ENCODE results near the gene ACTRT3. TPM values are rescaled to one million over a fixed set of nuclear protein-coding genes. Genes with fewer than 3 reads are reported as not detected.

The ACTRT3 gene
- polyA plus RNA-seq, 1 experiment = 2.5 TPM

DNA sequence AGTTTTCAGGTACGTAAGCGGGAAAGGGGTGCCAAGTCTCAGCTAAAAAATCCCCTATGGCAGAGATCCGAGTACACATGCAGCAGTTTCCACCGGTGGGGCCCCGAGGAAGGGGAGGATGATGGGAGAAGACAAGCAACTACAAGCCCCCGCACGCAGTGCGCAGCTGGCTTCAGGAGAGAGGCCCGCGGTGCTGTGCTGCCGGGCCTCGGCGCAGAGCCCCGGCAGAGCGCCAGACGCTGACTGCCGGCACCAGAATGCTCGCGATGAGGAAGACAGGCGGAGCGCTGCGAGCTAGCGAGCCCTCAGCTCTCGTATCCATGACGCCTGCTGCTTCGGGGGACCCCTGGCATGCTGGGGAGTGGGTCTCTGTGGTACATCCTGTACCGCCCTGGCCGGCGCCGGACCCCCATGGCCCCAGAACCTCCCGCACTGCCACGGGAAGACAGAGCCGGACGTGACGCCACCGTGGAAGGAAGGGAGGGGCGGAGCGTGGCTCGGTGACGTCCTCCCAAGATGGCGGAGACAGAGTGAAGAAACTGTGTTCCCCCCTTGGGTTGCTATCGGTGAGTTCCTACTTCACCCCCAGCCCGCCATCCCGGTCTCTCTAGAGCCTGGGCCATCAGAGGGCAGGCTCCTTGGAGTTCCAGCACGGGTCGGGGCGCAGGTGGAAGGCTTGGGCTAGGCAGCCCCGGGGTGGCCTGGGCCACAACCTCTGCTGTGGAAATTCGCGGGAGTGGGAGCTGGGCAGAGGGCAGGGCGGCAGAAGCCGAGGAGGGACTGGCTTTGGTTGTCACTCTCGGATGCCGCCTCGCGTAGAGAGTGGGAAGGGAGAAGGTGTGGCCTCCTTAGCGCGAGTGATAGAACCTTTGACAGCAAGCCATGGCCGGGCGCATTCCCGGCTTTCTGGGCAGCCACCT is 3.8 kb upstream of the ACTRT3 start, which contains the start of gene MYNN:
Gene MYNN, plus strand, starts transcription at position 500 of the 920 bp plus-strand sequence. CDS start 900 bp downstream, outside the sequence.
- DNase-seq (ENCODE audit: low read depth, low spot score) = peak; percentile 61
- POLR2A ChIA-PET = interaction anchor here (0.6 to 1.8 kb wide), 4 partner anchors 9 to 63 kb away, joined by 3 to 5 read pairs (median 4); partner anchors contain the start of genes LRRC34 and LRRIQ4

DNA sequence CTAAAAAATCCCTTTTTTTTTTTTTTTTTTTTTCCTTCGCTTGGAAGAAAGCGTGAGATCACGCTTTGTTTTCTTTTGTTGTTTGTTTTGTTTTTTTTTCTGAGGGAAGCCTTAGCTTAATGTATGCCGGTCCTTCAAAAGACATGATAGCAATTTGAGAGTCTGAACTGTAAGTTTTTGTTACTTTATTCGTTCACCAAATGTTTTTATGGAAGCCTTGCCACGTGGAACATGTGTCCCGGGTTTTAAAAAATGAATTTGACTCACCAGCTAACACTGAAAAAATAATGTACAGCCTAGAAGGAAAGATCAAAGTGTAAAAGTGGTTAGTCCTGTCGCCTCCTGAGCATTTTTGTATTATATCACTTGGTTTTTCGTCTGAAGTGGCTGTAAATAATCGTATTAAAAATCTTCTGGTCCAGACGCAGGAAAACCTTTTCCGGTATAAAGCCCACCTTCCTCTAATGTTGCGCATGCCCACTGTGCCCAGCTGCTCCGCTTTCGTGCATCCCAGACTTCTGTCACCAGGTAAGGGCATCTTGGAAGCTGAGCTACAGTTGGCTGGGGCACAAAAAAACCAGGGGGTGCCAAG is 3.0 kb upstream of the ACTRT3 start:
- no peaks in the 10 kb centered on the region for H3K27me3 ChIP-seq (ENCODE audit: control insufficient read depth, insufficient read depth, low read length)
- peak overlapping the region; percentile 98 for H3K27ac ChIP-seq (ENCODE audit: low read depth, low read length)
- no peak for TF ChIP-seq CTCF (IDR thresholded peaks at IDR 0.05; ENCODE audit: low read depth, low read length)
- POLR2A ChIA-PET = interaction anchor here (0.7 to 1.8 kb wide), 3 partner anchors 8 to 63 kb away, joined by 3 to 5 read pairs (median 3); partner anchors contain the start of genes LRRC34 and LRRIQ4
- CTCF ChIA-PET = interaction anchor here (0.6 to 0.7 kb wide), 2 partner anchors 9 to 1987 kb away, joined by 3 to 4 read pairs; no protein-coding TSS in a partner anchor
- no peak for DNase-seq (ENCODE audit: low read depth, low spot score)
- H3K4me3 ChIP-seq (ENCODE audit: low read depth, low read length) = peak overlapping the region; percentile 96
- H3K9me3 ChIP-seq (ENCODE audit: control insufficient read depth, insufficient read depth, low read length) = peaks cover 3% of the 10 kb centered on the region; the same call in 1 of the 2 replicates

More for the DNA sequence above, 3.8 kb upstream of the ACTRT3 start, which contains the start of gene MYNN:
- peak within 1 kb of the TSS; percentile 96 for H3K4me3 ChIP-seq (ENCODE audit: low read depth, low read length)
- H3K27me3 ChIP-seq (ENCODE audit: control insufficient read depth, insufficient read depth, low read length) = no peaks in the 10 kb centered on the region
- no peak; the same call in 1 of the 2 replicates for TF ChIP-seq CTCF (IDR thresholded peaks at IDR 0.05; ENCODE audit: low read depth, low read length)
- CTCF ChIA-PET = interaction anchor here (0.6 to 0.9 kb wide), 2 partner anchors 821 to 1986 kb away, joined by 3 read pairs; no protein-coding TSS in a partner anchor
- peaks cover 3% of the 10 kb centered on the region; the same call in 1 of the 2 replicates for H3K9me3 ChIP-seq (ENCODE audit: control insufficient read depth, insufficient read depth, low read length)
- H3K27ac ChIP-seq (ENCODE audit: low read depth, low read length) = peak within 1 kb of the TSS; percentile 98

GRCh38 chr3:169771497-169772304 is 2.3 kb upstream of the ACTRT3 start:
- ChIA-PET CTCF (interaction anchor here (0.6 to 0.7 kb wide), 2 partner anchors 8 to 1988 kb away, joined by 3 to 4 read pairs; no protein-coding TSS in a partner anchor), POLR2A (interaction anchor here (0.7 to 1.1 kb wide), 3 partner anchors 40 to 63 kb away, joined by 3 read pairs; partner anchors contain the start of genes LRRC34 and LRRIQ4)
- peak overlapping the region; percentile 98 for H3K27ac ChIP-seq (ENCODE audit: low read depth, low read length)
- TF ChIP-seq CTCF (IDR thresholded peaks at IDR 0.05; ENCODE audit: low read depth, low read length) = no peak
- peak; percentile 61 for DNase-seq (ENCODE audit: low read depth, low spot score)
- peaks cover 3% of the 10 kb centered on the region; the same call in 1 of the 2 replicates for H3K9me3 ChIP-seq (ENCODE audit: control insufficient read depth, insufficient read depth, low read length)
- no peaks in the 10 kb centered on the region for H3K27me3 ChIP-seq (ENCODE audit: control insufficient read depth, insufficient read depth, low read length)
- H3K4me3 ChIP-seq (ENCODE audit: low read depth, low read length) = peak overlapping the region; percentile 83

- H3K4me3 ChIP-seq (ENCODE audit: low read depth, low read length) = peak within 1 kb of the TSS; percentile 83
- ChIA-PET POLR2A (interaction anchor here (0.6 to 1.3 kb wide), 2 partner anchors 202 to 629 kb away, joined by 3 to 5 read pairs; partner anchors contain the start of gene SEC62), CTCF (no interaction called here)
- DNase-seq (ENCODE audit: low read depth, low spot score) = peak; percentile 69
- no peaks in the 10 kb centered on the region for H3K27me3 ChIP-seq (ENCODE audit: control insufficient read depth, insufficient read depth, low read length)
- H3K27ac ChIP-seq (ENCODE audit: low read depth, low read length) = peak within 1 kb of the TSS; percentile 88
- H3K9me3 ChIP-seq (ENCODE audit: control insufficient read depth, insufficient read depth, low read length) = peaks cover 4% of the 10 kb centered on the region; the same call in 1 of the 2 replicates
- TF ChIP-seq CTCF (IDR thresholded peaks at IDR 0.05; ENCODE audit: low read depth, low read length) = no peak
Measured at GRCh38 chr3:169764882-169765612, 4.3 kb downstream of the ACTRT3 start, which contains the start of gene TERC. Gene TERC (minus strand): TSS chr3:169765060.
